Smooth muscle cell (in vitro differentiated cells): ENCODE measurements around the gene RAB31. TPM values are rescaled to one million over a fixed set of nuclear protein-coding genes. Genes with fewer than 3 reads are reported as not detected.

Experiments used
- DNase-seq: peaks from one replicate; lab custom pipeline; 2025; ENCODE audit not compliant: unreplicated experiment; lab: John Stamatoyannopoulos, UW
- H2AFZ ChIP-seq: fragments of 200-600 bp; sonication (generic); 2 replicates; pipeline ENCODE4 v1.6.0; 2016; ENCODE audit warnings: antibody characterized with exemption, low read depth, mild to moderate bottlenecking
- H3F3A ChIP-seq: fragments of 200-600 bp; sonication (generic); 2 replicates; pipeline ENCODE4 v1.6.0; 2017; ENCODE audit warnings: antibody characterized with exemption, low read depth
- H3K27ac ChIP-seq: fragments of 200-600 bp; sonication (generic); 2 replicates; pipeline ENCODE4 v1.5.1; 2016; ENCODE audit warnings: low read depth, mild to moderate bottlenecking
- H3K27me3 ChIP-seq: fragments of 200-600 bp; sonication (generic); 2 replicates; pipeline ENCODE4 v1.6.1; 2016; ENCODE audit warnings: low read depth, mild to moderate bottlenecking
- H3K36me3 ChIP-seq: fragments of 200-600 bp; sonication (generic); 2 replicates; pipeline ENCODE4 v1.5.1; 2016; ENCODE audit warnings: low read depth
- H3K4me1 ChIP-seq: fragments of 200-600 bp; sonication (generic); 2 replicates; pipeline ENCODE4 v1.5.1; 2016; ENCODE audit warnings: low read depth
- H3K4me2 ChIP-seq: fragments of 200-600 bp; sonication (generic); 2 replicates; pipeline ENCODE4 v1.6.0; 2016; ENCODE audit warnings: mild to moderate bottlenecking
- H3K4me3 ChIP-seq: fragments of 200-600 bp; sonication (generic); 2 replicates; pipeline ENCODE4 v1.5.1; 2016; ENCODE audit warnings: mild to moderate bottlenecking
- H3K79me2 ChIP-seq: fragments of 200-600 bp; sonication (generic); 2 replicates; pipeline ENCODE4 v1.6.0; 2016; ENCODE audit warnings: low read depth, mild to moderate bottlenecking
- H3K9ac ChIP-seq: fragments of 200-600 bp; sonication (generic); 2 replicates; pipeline ENCODE4 v1.6.0; 2016; ENCODE audit warnings: low read depth
- H3K9me3 ChIP-seq: fragments of 200-600 bp; sonication (generic); replicated peaks from 2 replicates; pipeline ENCODE4 v1.5.1; 2016; ENCODE audit warnings: low read depth
- H4K20me1 ChIP-seq: fragments of 200-600 bp; sonication (generic); 2 replicates; pipeline ENCODE4 v1.6.0; 2016; ENCODE audit warnings: low read depth
- CTCF ChIP-seq: fragments of 200-600 bp; sonication (generic); IDR thresholded peaks from 2 replicates; pipeline ENCODE4 v1.5.1; 2017; ENCODE audit warnings: borderline replicate concordance, mild to moderate bottlenecking, antibody characterized with exemption; ENCODE audit not compliant: insufficient read depth, poor library complexity, severe bottlenecking
- WGBS: methylation state at CpG from one replicate; pipeline ENCODE4 v1.1.7; 2016; ENCODE audit warnings: low lambda C conversion rate; 5-methylcytosine and 5-hydroxymethylcytosine counted together
- polyA plus RNA-seq: library from polyadenylated mRNA; unstranded; fragments of >200 nt; fragmentation: Nextera tagmentation; extraction: Ambion mirVana; gene quantifications from 2 replicates; pipeline ENCODE4 v1.2.1, GENCODE V29; 2016
- total RNA-seq: library from RNA; depleted of rRNA; stranded (reverse); fragments of >200 nt; gene quantifications from 2 replicates; pipeline ENCODE4 v1.2.3, GENCODE V29; 2014

RAB31 gene
- total and polyA plus RNA-seq, 2 experiments from 2014 or later, result 116 to 414 TPM

GRCh38 chr18:9756271-9756932, 48.3 kb downstream of the RAB31 start:
- Histone ChIP-seq H2AFZ (no peak overlapping the region), H3K9ac (peak overlapping the region; percentile 19), H4K20me1 (peaks cover 72% of the 10 kb centered on the region), H3K4me1 (peaks cover 16% of the 10 kb centered on the region), H3K79me2 (peaks cover 91% of the 10 kb centered on the region), H3F3A (peaks cover 47% of the 10 kb centered on the region), H3K4me3 (no peak overlapping the region), H3K27ac (peak overlapping the region; percentile 87), H3K27me3 (no peaks in the 10 kb centered on the region), H3K4me2 (peak overlapping the region; percentile 56), H3K9me3 (no peaks in the 10 kb centered on the region), H3K36me3 (no peaks in the 10 kb centered on the region)
- no peak for TF ChIP-seq CTCF
- DNase-seq, result no peak
- WGBS, result 43% methylated on average over 4 of the region's 4 CpGs

GRCh38 chr18:9756933-9757470, 48.9 kb downstream of the RAB31 start:
- Histone ChIP-seq H2AFZ (no peak overlapping the region), H3K9me3 (no peaks in the 10 kb centered on the region), H3F3A (peaks cover 47% of the 10 kb centered on the region), H3K4me2 (peak overlapping the region; percentile 56), H4K20me1 (peaks cover 69% of the 10 kb centered on the region), H3K4me1 (peaks cover 16% of the 10 kb centered on the region), H3K9ac (peak overlapping the region; percentile 19), H3K27me3 (no peaks in the 10 kb centered on the region), H3K27ac (peak overlapping the region; percentile 87), H3K79me2 (peaks cover 91% of the 10 kb centered on the region), H3K4me3 (no peak overlapping the region), H3K36me3 (no peaks in the 10 kb centered on the region)
- no peak for DNase-seq
- TF ChIP-seq CTCF, result no peak
- 39% methylated on average over 8 of the region's 8 CpGs for WGBS

- no peak overlapping the region for H3K4me3 ChIP-seq
- peak overlapping the region; percentile 32 for H3K9ac ChIP-seq
- H4K20me1 ChIP-seq, result peaks cover 60% of the 10 kb centered on the region
- H3K36me3 ChIP-seq, result no peaks in the 10 kb centered on the region
- peaks cover 16% of the 10 kb centered on the region for H3K4me1 ChIP-seq
- no peaks in the 10 kb centered on the region for H3K9me3 ChIP-seq
- peak overlapping the region; percentile 56 for H3K4me2 ChIP-seq
- no peak for TF ChIP-seq CTCF
- no peaks in the 10 kb centered on the region for H3K27me3 ChIP-seq
- peaks cover 91% of the 10 kb centered on the region for H3K79me2 ChIP-seq
- no peak for DNase-seq
- H2AFZ ChIP-seq, result no peak overlapping the region
- H3K27ac ChIP-seq, result peak overlapping the region; percentile 87
- WGBS, result 54% methylated on average over 18 of the region's 18 CpGs
- H3F3A ChIP-seq, result peaks cover 39% of the 10 kb centered on the region
Observed at GRCh38 chr18:9757827-9758621, 49.9 kb downstream of the RAB31 start.
